Hematopoietic multipotent progenitor cell treated with erythropoietin and hydrocortisone succinate and interleukin-3 and kit ligand, for 15 days (in vitro differentiated cells): ENCODE results near the gene CACNA1H.
"Not testable (repeated sequence)": the region's sequence is repeated elsewhere in the genome, so short reads cannot be mapped to it uniquely, and the experiment has no call there.

Experiments used
- DNase-seq: peaks from one replicate; pipeline ENCODE4 v3.0.0-alpha.2; 2015; ENCODE audit warnings: low spot score

Gene CACNA1H

DNA sequence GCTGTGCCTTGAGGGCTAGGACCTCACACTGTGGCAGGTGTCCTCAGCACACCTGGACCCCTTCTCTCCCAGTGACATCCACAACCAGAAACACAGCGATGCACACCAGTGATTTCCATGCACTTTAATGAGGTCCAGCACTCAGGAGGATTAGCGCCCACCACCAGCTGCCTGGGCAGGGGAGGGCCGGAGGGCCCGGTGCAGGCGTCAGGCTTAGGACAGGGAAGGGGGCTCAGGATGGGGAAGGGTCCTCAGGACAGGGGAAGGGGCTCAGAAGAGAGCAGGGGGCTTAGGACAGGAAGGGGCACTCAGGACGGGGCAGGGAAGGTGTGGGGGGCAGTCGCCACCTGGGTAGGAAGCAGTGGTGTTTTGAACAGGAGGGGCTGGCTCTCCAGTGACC lies 75.3 kb downstream of the CACNA1H start:
- not testable (repeated sequence) for DNase-seq

DNA sequence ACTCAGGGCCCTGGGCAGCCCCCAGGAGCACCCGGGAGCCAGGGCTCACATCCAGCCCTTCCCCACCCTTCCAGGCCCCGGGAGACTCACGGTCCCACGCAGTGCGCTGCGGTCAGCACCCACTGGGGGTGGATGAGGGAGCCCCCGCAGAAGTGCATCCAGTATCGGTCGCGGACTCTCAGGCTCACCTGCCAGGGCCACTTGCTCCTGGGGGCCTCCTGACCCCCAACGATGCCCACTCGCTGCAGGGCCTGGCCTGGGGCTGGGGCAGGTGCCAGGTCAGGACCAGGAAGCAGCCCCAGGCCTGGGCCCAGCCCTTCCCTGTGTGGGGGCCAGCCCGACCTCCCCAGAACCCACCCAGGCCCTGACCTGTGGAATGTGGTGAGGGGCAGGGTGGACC lies 76.6 kb downstream of the CACNA1H start:
- not testable (repeated sequence) for DNase-seq

DNA sequence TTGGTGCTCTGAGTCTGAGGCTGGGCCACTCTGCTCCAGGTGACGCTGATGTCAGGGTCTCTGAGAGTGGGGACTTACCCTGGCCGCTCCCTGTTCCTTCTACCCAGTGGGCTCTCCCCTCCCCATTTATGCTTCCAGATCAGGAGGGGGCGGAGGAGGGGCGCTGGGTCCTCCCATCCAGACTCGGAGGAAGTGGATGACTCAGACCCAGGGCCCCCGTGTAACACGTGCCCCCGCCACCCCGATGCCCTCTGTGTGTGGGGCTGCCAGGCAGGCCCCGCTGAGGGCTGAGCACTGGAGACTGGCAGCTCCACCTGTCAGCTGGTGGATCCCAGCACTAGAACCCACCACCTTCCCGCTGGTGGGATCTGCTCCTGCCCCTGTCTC lies 77.2 kb downstream of the CACNA1H start, which contains the start of gene TPSB2:
TSS of gene TPSB2 (minus strand) at position 101 of the 387 bp plus-strand sequence. CDS start 233 bp downstream, outside the sequence.
- DNase-seq: not testable (repeated sequence)

DNA sequence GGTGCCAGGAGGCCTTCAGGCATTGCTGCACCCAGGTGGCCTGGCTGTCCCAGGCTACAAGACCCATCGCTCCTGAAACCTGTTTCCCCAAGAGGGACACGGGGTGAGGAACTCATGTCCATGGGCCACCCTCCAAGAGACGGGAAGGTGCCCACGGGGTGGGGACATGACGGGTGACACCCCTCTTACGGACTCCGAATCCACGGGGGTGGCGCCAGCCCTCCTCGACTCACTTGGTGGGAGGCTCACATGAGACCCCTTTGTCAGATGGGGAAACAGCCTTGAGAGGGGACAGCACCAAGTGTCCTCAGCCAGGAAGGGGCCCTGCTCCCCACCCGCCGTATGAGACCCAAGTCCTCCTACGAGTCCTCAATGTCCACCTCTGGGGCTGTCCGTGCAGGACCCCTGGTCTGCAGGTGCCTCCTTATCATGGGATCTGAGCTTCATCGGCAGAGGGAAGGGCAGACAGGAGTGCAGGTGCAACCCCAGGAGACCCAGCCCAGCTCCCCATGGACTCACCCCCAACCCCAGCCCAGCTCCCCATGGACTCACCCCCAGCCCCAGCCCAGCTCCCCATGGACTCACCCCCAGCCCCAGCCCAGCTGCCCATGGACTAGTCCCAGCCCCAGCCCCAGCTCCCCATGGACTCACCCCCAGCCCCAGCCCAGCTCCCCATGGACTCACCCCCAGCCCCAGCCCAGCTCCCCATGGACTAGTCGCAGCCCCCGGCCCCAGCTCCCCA lies 77.7 kb downstream of the CACNA1H start:
- DNase-seq: not testable (repeated sequence)

DNA sequence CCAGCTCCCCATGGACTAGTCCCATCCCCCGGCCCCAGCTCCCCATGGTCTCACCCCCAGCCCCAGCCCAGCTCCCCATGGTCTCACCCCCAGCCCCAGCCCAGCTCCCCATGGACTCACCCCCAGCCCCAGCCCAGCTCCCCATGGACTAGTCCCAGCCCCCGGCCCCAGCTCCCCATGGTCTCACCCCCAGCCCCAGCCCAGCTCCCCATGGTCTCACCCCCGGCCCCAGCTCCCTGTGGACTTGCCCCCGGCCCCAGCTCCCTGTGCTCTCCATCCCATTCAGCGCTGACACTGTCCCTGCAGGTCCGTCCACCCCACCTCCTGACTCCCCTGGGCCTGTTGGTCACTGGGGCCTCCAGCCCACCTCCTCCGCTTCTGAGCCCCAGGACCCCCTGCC lies 78.4 kb downstream of the CACNA1H start:
- not testable (repeated sequence) for DNase-seq

DNA sequence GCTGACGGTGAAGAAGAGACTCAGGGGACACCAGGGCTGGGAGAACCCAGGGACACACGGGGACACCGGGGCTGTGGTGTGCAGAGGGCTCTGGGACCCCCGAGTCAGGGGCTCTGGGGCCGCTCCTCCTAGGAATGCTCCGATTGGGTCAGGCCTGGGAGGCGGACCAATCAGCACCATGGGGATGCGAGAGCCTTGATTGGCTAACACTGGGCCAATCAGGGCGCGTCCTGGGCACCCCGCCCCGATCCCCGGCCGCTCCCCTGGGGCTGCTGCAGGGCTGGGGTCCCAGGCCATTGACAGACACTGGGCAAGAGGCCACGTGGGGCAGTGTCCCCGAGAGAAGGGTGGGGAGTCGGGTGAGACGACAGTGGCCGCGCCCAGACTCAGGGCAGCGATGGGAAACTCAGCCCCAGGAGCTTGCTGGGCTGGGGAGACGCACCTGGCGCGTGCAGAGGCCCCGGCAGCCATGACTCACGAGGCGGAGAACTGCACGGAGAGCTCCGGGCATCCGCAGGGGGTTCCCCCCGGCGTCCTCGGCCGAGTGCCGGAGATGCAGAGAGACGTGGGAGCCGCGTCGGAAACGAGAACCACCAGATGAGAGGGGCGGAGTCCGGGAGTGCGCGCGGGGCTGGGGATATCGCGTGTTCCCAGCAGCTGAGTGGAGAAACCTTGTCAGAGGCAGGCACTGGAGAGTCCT lies 79.3 kb downstream of the CACNA1H start:
- not testable (repeated sequence) for DNase-seq

DNA sequence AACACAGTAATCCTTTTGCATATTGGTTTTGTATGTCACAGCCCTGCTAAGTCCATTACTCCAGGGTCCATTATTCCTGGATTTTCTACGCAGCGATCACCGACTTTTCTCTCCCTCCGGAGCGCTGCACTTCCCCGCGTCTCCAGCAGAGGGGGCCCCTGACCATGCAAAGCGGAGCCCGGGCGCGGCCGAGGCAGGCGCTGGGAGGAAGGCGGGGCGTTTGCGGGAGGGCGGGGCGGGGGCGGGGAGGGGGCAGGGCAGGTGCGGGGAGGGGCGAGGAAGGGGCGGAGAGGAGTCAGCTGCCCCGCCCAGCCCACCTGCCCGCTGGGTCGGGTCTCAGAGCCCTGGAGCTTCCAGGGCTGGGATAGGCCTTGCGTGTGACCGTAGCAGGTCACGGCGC lies 83.8 kb downstream of the CACNA1H start:
- not testable (repeated sequence) for DNase-seq

DNA sequence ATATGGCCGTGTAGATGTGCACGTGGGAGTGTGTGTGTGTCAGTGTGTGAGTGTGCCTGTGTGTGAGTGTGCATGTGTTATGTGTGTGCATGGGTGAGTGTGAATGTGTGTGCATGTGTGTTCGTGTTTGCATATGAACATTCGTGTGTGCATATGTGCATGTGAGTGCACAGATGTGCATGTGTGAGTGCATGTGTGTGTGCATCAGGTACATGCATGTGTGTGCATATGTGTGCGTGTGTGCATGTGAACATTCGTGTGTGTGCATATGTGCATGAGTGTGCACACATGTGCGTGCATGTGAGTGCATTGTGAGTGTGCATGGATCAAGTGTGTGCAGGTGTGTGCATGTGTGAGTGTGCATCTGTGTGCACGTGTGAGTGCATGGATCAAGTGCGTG lies 85.1 kb downstream of the CACNA1H start:
- no peak for DNase-seq

DNA sequence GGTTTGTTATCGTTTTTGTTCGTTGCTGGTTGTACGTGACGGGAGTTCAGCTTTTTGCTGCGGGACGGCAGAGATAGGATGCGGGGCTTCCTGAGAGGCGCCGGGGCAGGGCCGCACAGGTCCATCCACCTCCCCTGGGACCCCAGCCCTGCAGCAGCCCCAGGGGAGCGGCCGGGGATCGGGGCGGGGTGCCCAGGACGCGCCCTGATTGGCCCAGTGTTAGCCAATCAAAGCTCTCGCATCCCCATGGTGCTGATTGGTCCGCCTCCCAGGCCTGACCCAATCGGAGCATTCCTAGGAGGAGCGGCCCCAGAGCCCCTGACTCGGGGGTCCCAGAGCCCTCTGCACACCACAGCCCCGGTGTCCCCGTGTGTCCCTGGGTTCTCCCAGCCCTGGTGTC lies 86.0 kb downstream of the CACNA1H start:
- not testable (repeated sequence) for DNase-seq

DNA sequence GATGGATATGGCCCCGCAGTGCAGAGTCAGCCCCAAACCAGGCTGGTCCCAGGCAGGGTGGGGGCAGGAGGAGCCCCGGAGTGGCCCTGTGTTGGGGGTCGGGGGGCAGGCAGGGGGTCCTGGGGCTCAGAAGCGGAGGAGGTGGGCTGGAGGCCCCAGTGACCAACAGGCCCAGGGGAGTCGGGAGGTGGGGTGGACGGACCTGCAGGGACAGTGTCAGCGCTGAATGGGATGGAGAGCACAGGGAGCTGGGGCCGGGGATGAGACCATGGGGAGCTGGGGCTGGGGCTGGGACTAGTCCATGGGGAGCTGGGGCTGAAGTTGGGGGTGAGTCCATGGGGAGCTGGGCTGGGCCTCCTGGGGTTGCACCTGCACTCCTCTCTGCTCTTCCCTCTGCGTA lies 86.7 kb downstream of the CACNA1H start:
- not testable (repeated sequence) for DNase-seq

DNA sequence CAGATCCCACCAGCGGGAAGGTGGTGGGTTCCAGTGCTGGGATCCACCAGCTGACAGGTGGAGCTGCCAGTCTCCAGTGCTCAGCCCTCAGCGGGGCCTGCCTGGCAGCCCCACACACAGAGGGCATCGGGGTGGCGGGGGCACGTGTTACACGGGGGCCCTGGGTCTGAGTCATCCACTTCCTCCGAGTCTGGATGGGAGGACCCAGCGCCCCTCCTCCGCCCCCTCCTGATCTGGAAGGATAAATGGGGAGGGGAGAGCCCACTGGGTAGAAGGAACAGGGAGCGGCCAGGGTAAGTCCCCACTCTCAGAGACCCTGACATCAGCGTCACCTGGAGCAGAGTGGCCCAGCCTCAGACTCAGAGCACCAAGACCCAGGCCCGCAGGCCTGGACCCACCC lies 87.5 kb downstream of the CACNA1H start, which contains the start of gene TPSAB1:
TSS of gene TPSAB1 (plus strand) at position 270 of the 400 bp plus-strand sequence. CDS start 234 bp downstream, outside the sequence.
- not testable (repeated sequence) for DNase-seq

DNA sequence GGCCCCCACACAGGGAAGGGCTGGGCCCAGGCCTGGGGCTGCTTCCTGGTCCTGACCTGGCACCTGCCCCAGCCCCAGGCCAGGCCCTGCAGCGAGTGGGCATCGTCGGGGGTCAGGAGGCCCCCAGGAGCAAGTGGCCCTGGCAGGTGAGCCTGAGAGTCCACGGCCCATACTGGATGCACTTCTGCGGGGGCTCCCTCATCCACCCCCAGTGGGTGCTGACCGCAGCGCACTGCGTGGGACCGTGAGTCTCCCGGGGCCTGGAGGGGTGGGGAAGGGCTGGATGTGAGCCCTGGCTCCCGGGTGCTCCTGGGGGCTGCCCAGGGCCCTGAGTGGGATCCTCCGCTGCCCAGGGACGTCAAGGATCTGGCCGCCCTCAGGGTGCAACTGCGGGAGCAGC lies 88.2 kb downstream of the CACNA1H start:
- DNase-seq: not testable (repeated sequence)

DNA sequence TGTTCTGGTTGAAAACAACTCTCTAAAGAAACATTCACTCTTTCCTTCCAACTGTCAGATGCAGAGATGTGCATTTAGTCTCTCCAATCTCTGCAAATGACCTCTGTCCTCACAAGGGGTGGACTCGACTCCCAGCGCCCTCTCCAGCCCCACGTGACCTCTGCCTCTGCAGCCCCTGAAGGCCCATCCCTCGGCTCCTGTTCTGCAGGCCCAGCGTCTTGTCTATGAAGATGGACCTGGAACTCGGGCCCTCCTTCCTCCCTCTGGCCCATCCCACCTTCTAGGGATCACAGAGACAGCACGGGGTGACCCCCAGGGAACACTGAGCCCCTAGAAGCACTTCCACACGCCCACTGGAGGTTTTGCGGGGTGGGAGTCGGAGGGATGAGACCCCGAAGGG lies 90.5 kb downstream of the CACNA1H start:
- not testable (repeated sequence) for DNase-seq

DNA sequence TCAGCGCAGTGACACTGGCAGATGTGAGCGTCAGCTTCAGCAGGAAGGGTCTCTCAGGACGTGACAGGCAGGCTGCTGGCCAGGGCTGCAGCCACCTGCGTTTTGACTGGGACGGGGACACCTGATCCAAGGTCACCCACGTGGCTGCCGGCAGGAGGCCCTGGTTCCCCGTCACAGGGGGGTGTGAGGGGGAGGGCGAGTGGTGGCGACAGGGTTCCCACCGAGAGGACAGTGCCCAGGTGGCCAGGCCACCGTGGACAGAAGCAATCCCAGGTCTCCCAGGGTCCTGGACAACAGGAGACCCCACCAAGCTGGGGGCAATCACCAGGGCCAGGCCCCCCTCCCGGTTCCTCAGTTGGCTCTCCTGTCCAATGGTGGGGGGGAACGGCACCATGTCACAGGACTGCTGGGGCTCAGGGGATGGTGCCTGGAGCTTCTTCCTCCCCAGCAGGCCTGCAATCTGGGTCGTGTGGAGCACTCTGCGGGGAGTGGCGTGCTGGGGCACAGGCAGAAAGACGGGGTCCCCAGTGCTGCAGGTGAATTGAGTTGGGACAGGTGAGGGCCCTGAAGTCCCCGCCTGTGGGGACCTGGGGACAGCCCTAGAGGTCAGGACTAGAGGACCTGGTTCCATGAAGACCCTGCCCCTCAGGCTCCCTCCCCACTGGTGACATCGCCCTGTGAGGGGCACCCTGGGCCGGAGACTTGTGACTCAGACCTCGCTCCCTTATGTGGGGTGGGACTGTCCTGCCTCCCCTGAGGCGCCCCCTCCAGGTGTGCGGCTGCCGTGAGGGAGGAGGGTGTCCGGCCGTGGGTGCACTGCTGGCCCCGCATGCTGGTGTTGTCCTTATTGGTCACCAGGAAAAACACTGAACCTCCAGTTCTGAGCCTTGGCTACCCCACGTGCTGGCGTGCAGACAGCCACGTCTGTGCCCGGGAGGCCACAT lies 91.3 kb downstream of the CACNA1H start:
- DNase-seq: not testable (repeated sequence)

DNA sequence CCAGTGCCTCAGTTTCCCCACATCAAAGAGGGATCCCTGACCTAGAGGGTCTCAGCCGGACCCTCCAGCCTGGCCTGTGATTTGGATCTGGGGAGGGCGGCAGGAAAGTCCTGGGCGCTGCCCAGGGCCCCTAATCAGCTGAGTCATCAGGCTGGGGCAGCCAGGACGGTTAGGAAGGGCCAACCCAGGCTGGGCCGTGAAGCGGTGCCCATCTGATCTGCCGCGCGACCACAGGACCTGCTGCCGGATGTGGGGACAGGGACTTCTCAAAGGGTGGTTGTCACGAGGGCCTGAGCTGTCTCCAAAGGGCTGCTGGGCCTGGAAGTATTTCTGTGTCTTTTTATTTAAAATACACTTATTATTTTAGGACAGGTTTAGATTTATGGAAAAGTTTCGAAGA lies 92.0 kb downstream of the CACNA1H start:
- DNase-seq: no peak

DNA sequence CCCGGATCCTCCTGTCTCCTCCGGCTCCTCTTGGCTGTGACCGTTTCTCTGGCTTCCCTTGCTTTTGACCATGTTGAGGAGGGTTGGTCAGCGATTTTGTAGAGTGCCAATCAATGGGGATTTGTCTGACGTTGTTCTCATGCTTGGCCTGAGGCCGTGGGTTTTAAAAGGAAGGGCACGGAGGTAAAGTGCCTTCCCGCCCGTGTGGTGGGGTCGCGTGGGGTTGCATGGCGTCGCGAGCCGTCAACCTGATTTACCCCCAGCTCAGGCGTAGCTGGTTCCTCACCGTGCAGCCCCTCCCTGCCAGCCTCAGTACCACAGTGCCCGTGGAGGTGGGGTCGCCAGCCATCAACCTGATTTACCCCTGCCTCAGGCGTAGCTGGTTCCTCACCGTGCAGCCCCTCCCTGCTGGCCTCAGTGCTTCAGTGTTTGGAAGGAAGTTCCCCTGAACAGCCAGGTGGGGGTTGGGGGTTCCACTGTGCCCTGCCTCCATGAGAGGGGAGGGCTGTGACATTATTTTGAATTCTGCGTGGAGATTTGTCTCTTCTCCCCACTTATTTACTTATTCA lies 92.6 kb downstream of the CACNA1H start:
- DNase-seq: no peak

DNA sequence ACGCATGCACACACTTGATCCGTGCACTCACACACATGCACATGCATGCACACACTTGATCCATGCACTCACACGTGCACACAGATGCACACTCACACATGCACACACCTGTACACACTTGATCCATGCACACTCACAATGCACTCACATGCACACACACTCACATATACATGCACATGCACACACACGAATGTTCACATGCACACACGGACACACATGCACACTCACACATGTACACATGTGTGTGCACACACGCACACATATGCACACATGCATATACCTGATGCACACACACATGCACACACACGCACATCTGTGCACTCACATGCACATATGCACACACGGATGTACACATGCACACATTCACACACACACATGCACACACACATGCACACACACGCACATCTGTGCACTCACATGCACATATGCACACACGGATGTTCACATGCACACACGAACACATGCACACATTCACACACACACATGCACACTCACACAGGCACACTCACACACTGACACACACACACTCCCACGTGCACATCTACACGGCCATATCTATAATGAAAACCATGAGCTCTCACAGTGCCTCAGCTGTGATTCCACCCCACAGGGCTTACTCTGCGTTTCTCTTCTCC lies 95.1 kb downstream of the CACNA1H start:
- not testable (repeated sequence) for DNase-seq

DNA sequence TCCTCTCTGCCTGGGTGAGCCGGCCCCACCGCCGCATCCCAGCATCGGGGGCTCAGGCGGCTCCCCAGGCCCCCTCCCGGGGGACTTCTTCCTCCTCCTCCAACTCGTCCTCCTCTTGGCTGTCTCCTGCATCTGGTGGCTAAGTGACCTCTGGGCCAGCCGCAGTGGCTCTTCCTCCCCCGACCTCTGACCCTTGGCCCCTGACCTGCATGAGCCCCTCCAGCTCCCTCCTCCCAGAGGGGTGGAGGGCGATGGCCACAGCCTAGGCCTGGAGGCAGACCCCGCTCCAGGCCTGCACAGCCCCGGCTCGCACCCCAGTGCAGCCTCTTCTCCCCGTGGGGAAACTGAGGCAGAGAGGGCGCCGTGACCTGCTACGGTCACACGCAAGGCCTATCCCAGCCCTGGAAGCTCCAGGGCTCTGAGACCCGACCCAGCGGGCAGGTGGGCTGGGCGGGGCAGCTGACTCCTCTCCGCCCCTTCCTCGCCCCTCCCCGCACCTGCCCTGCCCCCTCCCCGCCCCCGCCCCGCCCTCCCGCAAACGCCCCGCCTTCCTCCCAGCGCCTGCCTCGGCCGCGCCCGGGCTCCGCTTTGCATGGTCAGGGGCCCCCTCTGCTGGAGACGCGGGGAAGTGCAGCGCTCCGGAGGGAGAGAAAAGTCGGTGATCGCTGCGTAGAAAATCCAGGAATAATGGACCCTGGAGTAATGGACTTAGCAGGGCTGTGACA lies 96.3 kb downstream of the CACNA1H start:
- not testable (repeated sequence) for DNase-seq

DNA sequence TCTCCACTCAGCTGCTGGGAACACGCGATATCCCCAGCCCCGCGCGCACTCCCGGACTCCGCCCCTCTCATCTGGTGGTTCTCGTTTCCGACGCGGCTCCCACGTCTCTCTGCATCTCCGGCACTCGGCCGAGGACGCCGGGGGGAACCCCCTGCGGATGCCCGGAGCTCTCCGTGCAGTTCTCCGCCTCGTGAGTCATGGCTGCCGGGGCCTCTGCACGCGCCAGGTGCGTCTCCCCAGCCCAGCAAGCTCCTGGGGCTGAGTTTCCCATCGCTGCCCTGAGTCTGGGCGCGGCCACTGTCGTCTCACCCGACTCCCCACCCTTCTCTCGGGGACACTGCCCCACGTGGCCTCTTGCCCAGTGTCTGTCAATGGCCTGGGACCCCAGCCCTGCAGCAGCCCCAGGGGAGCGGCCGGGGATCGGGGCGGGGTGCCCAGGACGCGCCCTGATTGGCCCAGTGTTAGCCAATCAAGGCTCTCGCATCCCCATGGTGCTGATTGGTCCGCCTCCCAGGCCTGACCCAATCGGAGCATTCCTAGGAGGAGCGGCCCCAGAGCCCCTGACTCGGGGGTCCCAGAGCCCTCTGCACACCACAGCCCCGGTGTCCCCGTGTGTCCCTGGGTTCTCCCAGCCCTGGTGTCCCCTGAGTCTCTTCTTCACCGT lies 100.9 kb downstream of the CACNA1H start:
- DNase-seq: not testable (repeated sequence)

DNA sequence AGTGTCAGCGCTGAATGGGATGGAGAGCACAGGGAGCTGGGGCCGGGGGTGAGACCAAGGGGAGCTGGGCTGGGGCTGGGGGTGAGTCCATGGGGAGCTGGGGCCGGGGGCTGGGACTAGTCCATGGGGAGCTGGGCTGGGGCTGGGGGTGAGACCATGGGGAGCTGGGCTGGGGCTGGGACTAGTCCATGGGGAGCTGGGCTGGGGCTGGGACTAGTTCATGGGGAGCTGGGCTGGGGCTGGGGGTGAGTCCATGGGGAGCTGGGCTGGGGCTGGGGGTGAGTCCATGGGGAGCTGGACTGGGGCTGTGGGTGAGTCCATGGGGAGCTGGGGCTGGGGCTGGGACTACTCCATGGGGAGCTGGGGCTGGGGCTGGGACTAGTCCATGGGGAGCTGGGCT lies 101.9 kb downstream of the CACNA1H start:
- not testable (repeated sequence) for DNase-seq
